Omental fat pad (tissue), 4 donors: ENCODE results near the gene PPM1A. TPM values are rescaled to one million over a fixed set of nuclear protein-coding genes. Genes with fewer than 3 reads are reported as not detected.
"Not testable (repeated sequence)": the region's sequence is repeated elsewhere in the genome, so short reads cannot be mapped to it uniquely, and the experiment has no call there.

Source experiments
- ATAC-seq: fragments of 150-250 bp; one replicate; pipeline ENCODE4 v1.9.1; 2016; ENCODE audit warnings: mild to moderate bottlenecking, moderate library complexity; ENCODE audit not compliant: low FRiP score
- DNase-seq: peaks from one replicate; pipeline ENCODE4 v3.0.0-alpha.2; 2019; ENCODE audit warnings: low spot score
- CTCF ChIP-seq, 3 donors: fragments of 450-650 bp; IDR thresholded peaks; one replicate each; pipeline ENCODE4 v1.5.1; 2016 to 2017; ENCODE audit warnings: antibody characterized with exemption in 3 of 3, mild to moderate bottlenecking in 3 of 3, moderate library complexity in 2 of 3
- total RNA-seq, 4 donors: library from RNA; depleted of rRNA; stranded (reverse); fragments of >200 nt; gene quantifications; one replicate each; pipeline ENCODE4 v1.1.0, GENCODE V29; 2016

The PPM1A gene
- total RNA-seq, 4 donors from 2014 or later = 37.2 to 53.8 (median 38.9) TPM

- TF ChIP-seq CTCF (IDR thresholded peaks at IDR 0.05) = no peak
- DNase-seq (no peak), ATAC-seq (no peak)
Measured at GRCh38 chr14:60315196-60315990, 66.4 kb downstream of the PPM1A start.

GRCh38 chr14:60317609-60318008 is 68.6 kb downstream of the PPM1A start:
- ATAC-seq (no peak), DNase-seq (no peak)
- TF ChIP-seq CTCF (IDR thresholded peaks at IDR 0.05) = no peak

- not testable (repeated sequence) for DNase-seq, ATAC-seq
Measured at GRCh38 chr14:60320860-60321259, 71.8 kb downstream of the PPM1A start.

GRCh38 chr14:60323199-60323896 is 74.3 kb downstream of the PPM1A start:
- no peak for ATAC-seq
- no peak for DNase-seq
- TF ChIP-seq CTCF (IDR thresholded peaks at IDR 0.05) = no peak

GRCh38 chr14:60324837-60325236 is 75.8 kb downstream of the PPM1A start:
- no peak for ATAC-seq
- DNase-seq = no peak
- no peak for TF ChIP-seq CTCF (IDR thresholded peaks at IDR 0.05)

- ATAC-seq = no peak
- no peak for TF ChIP-seq CTCF (IDR thresholded peaks at IDR 0.05)
Measured at GRCh38 chr14:60326274-60326673, 77.3 kb downstream of the PPM1A start.

GRCh38 chr14:60327447-60328331 is 78.7 kb downstream of the PPM1A start:
- DNase-seq (no peak), ATAC-seq (peak; percentile 39)
- no peak for TF ChIP-seq CTCF (IDR thresholded peaks at IDR 0.05)

More at GRCh38 chr14:60326274-60326673, 77.3 kb downstream of the PPM1A start:
- DNase-seq = no peak
